Renal cortex interstitium (tissue), 11 donors: ENCODE results near the gene RGPD5. TPM values are rescaled to one million over a fixed set of nuclear protein-coding genes. Genes with fewer than 3 reads are reported as not detected.
"Not testable (repeated sequence)": the region's sequence is repeated elsewhere in the genome, so short reads cannot be mapped to it uniquely, and the experiment has no call there.

Experiments
- DNase-seq, 11 donors: peaks; one replicate each; pipeline ENCODE4 v3.0.0-alpha.2; 2013; ENCODE audit warnings: low read depth in 9 of 11, low spot score in 4 of 11; ENCODE audit errors: extremely low read depth in 1 of 11
- polyA plus RNA-seq, 3 donors: library from polyadenylated mRNA; unstranded; fragments of 120-200 nt; gene quantifications; one replicate each; pipeline ENCODE4 v1.2.1, GENCODE V29; 2013; ENCODE audit not compliant: insufficient read length in 3 of 3

The RGPD5 gene
- polyA plus RNA-seq, 3 donors: 18.3 to 26.3 (median 18.3) TPM

GRCh38 chr2:109882112-109882511 is 88.0 kb downstream of the RGPD5 start:
- DNase-seq: not testable (repeated sequence)

GRCh38 chr2:109888414-109888813 is 94.3 kb downstream of the RGPD5 start:
- DNase-seq: not testable (repeated sequence)

GRCh38 chr2:109889909-109890308 is 95.8 kb downstream of the RGPD5 start:
- not testable (repeated sequence) for DNase-seq

GRCh38 chr2:109891024-109891423 is 96.9 kb downstream of the RGPD5 start:
- not testable (repeated sequence) for DNase-seq

- not testable (repeated sequence) for DNase-seq
Measured at GRCh38 chr2:109893736-109894135, 99.6 kb downstream of the RGPD5 start.

- not testable (repeated sequence) for DNase-seq
Measured at GRCh38 chr2:109894141-109894540, 100.0 kb downstream of the RGPD5 start.

GRCh38 chr2:109895090-109895869 is 101.2 kb downstream of the RGPD5 start:
- DNase-seq: not testable (repeated sequence)

GRCh38 chr2:109896212-109896611 is 102.1 kb downstream of the RGPD5 start:
- not testable (repeated sequence) for DNase-seq

- not testable (repeated sequence) for DNase-seq
Measured at GRCh38 chr2:109897769-109898461, 103.8 kb downstream of the RGPD5 start.

- not testable (repeated sequence) for DNase-seq
Measured at GRCh38 chr2:109898462-109899336, 104.6 kb downstream of the RGPD5 start, which contains the start of gene LIMS3. Gene LIMS3 (plus strand): TSS chr2:109898688. CDS start chr2:109898729, 41 bp downstream.

GRCh38 chr2:109905796-109906195 is 111.7 kb downstream of the RGPD5 start:
- not testable (repeated sequence) for DNase-seq

Other genes with a start within 250 kb of the RGPD5 start
- 100 to 1,000 TPM; 109 to 124 (median 111) TPM for gene SEPTIN10, start 180.3 kb upstream of the RGPD5 start, polyA plus RNA-seq
- gene SOWAHC, start 179.9 kb upstream of the RGPD5 start, polyA plus RNA-seq: 10 to 100 TPM; 16.9 to 19.1 (median 19.0) TPM
- gene LIMS3, start 104.4 kb downstream of the RGPD5 start, polyA plus RNA-seq: 1 to 10 TPM; 3.9 to 6.6 (median 5.7) TPM